CD4-positive, alpha-beta T cell (primary cell): Measurements from ENCODE around the gene SOCS2. TPM values are rescaled to one million over a fixed set of nuclear protein-coding genes. Genes with fewer than 3 reads are reported as not detected.

Experiments
- ATAC-seq: fragments of 200-7000 bp; cut with Tn5 transposase; one replicate; pipeline ENCODE4 v1.10.0; 2022; ENCODE audit warnings: mild to moderate bottlenecking; ENCODE audit not compliant: poor library complexity
- CTCF ChIA-PET: fragments of 350-600 bp; sonication (Branson Sonifier 250); formaldehyde crosslinking; loops from one replicate; lab custom pipeline; 2021; ENCODE audit warnings: antibody characterized with exemption, inconsistent platforms; lab: Charles Lee
- POLR2A ChIA-PET: fragments of 350-600 bp; sonication (Branson Sonifier 250); formaldehyde crosslinking; loops from one replicate; lab custom pipeline; 2021; ENCODE audit warnings: antibody characterized with exemption, inconsistent platforms; lab: Charles Lee
- DNase-seq, 14 experiments: peaks; one replicate each; pipeline ENCODE4 v3.0.0-alpha.2; 2013 to 2020; ENCODE audit warnings: mixed read lengths in 2 of 14
- H3K27ac ChIP-seq, 2 donors: one replicate each; pipeline versions ENCODE4 v1.5.1 to v1.7.0; 2013; ENCODE audit warnings: low read length in 2 of 2, low read depth in 1 of 2, mild to moderate bottlenecking in 1 of 2
- H3K27me3 ChIP-seq, 2 experiments: 1 replicate in 1 of 2; 2 replicates in 1 of 2; pipeline versions ENCODE4 v1.6.1 to v1.7.0; 2013; ENCODE audit warnings: low read length in 2 of 2, control low read depth in 1 of 2, mild to moderate bottlenecking in 1 of 2, moderate library complexity in 1 of 2; ENCODE audit not compliant: insufficient read depth in 2 of 2, control insufficient read depth in 1 of 2
- H3K36me3 ChIP-seq: one replicate; pipeline ENCODE4 v1.6.1; 2013; ENCODE audit warnings: low read length, control low read depth; ENCODE audit not compliant: insufficient read depth
- H3K4me1 ChIP-seq: one replicate; pipeline ENCODE4 v1.6.1; 2013; ENCODE audit warnings: low read length, control low read depth; ENCODE audit not compliant: insufficient read depth
- H3K4me3 ChIP-seq: one replicate; pipeline ENCODE4 v1.5.1; 2013; ENCODE audit warnings: mild to moderate bottlenecking, low read length, moderate library complexity
- H3K9me3 ChIP-seq, 2 experiments: 1 replicate in 1 of 2; 2 replicates in 1 of 2; pipeline versions ENCODE4 v1.6.1 to v1.7.0; 2013; ENCODE audit warnings: low read length in 2 of 2, mild to moderate bottlenecking in 2 of 2, control low read depth in 1 of 2, moderate library complexity in 1 of 2; ENCODE audit not compliant: control insufficient read depth in 1 of 2, insufficient read depth in 1 of 2
- H3K27ac Mint-ChIP-seq: one replicate; pipeline ENCODE4 v1.8.0; 2020; ENCODE audit warnings: mixed read lengths
- H3K27me3 Mint-ChIP-seq: one replicate; pipeline ENCODE4 v1.8.0; 2021; ENCODE audit warnings: mixed read lengths
- H3K36me3 Mint-ChIP-seq: one replicate; pipeline ENCODE4 v1.8.0; 2021; ENCODE audit warnings: low read depth, mixed read lengths
- H3K4me1 Mint-ChIP-seq: one replicate; pipeline ENCODE4 v1.8.0; 2021; ENCODE audit warnings: low read depth, mixed read lengths
- H3K4me3 Mint-ChIP-seq: one replicate; pipeline ENCODE4 v1.8.0; 2020; ENCODE audit warnings: mild to moderate bottlenecking, mixed read lengths
- H3K9me3 Mint-ChIP-seq: one replicate; pipeline ENCODE4 v1.8.0; 2020; ENCODE audit warnings: mixed read lengths
- intact Hi-C, 2 experiments: fragments of 100-400 bp; cut with DNase I in 1 of 2; cut with micrococcal nuclease in 1 of 2; formaldehyde crosslinking; loops; one replicate each; pipeline versions ENCODE4 v1.15.1 to v1.9.0; 2023 to 2025; cut with DNase I, micrococcal nuclease
- total RNA-seq, 174 experiments: library from RNA in 2 of 174; stranded (reverse) in 2 of 174; gene quantifications; one replicate each; pipeline ENCODE4 v1.2.3 and lab custom pipeline; 2021 to 2026
- TF ChIP-seq, protein P1 (sequence below): fragments of 200-600 bp; IDR thresholded peaks from one replicate; pipeline ENCODE4 v1.8.0; 2022; ENCODE audit warnings: antibody characterized with exemption, mild to moderate bottlenecking

The SOCS2 gene
- total RNA-seq, 2 experiments from 2014 or later = 4.1 to 4.2 TPM

DNA sequence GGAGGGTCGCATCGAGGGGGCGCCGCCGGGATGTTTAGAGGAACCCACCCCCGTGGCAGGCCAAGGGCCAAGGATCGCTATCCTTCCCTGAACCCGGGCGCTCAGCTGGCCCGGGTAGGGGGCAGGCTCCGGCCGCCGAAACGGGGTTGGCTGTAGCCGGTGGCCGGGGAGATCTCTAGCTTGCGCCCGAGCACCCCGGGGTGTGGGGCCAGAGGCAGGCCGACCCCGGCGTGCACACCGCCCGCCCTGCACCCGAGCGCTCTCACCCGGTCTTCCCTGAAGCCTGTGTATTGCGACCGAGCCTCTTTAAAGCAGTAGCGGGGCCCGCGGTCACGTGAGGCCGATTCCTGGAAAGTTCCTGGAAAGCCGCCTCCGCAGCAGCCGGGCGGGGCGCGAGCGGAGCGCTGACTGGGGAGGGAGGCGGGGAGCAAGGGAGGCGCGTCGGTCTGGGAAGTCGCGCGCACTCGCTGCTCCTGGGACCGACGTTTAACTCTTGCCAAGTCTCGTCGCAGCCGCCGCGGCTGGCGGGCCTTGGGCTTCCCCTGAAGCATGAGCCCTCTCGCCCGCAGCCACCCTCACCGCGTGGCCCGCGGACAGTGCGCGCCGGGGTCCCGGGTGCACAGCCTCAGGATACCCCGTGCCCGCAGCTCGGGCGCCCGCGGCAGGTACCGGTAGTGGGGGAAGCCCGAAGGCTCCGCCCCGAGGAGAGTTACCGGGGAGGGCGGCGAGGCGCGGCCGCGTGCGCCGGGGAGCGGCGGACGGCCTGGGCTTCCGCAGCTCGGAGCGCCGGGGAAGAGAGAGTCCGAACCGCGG is 1.7 kb upstream of the SOCS2 start:
- DNase-seq (peak; percentile 59 to 94 (median 78)), ATAC-seq (peak; percentile 59)
- intact Hi-C loops = loop anchor here (2.0 to 10.0 kb wide), 6 partner anchors 68 to 1504 kb away; partner anchors contain the start of genes CRADD (in 1 of the 2), NDUFA12 (in 1 of the 2), NR2C1 (in 1 of the 2) and UBE2N (in 1 of the 2)
- no peaks in the 10 kb centered on the region for H3K9me3 Mint-ChIP-seq
- ChIA-PET CTCF (interaction anchor here (1.3 to 2.3 kb wide), 2 partner anchors 68 to 532 kb away, joined by 7 to 10 read pairs; no protein-coding TSS in a partner anchor), POLR2A (interaction anchor here (0.6 to 3.1 kb wide), 4 partner anchors 20 to 531 kb away, joined by 4 to 22 read pairs (median 10); partner anchors contain the start of gene CRADD)
- H3K4me3 Mint-ChIP-seq = peak overlapping the region; percentile 95
- Histone ChIP-seq H3K4me1 (peaks cover 43% of the 10 kb centered on the region), H3K4me3 (peak overlapping the region; percentile 97), H3K27ac (peak overlapping the region; percentile 67 to 82), H3K36me3 (peaks cover 8% of the 10 kb centered on the region), H3K9me3 (no peaks in the 10 kb centered on the region), H3K27me3 (no peaks in the 10 kb centered on the region)
- no peaks in the 10 kb centered on the region for H3K27me3 Mint-ChIP-seq
- peaks cover 31% of the 10 kb centered on the region for H3K4me1 Mint-ChIP-seq
- peaks cover 19% of the 10 kb centered on the region for H3K36me3 Mint-ChIP-seq
- peak overlapping the region; percentile 86 for H3K27ac Mint-ChIP-seq
- TF ChIP-seq, protein P1, sequence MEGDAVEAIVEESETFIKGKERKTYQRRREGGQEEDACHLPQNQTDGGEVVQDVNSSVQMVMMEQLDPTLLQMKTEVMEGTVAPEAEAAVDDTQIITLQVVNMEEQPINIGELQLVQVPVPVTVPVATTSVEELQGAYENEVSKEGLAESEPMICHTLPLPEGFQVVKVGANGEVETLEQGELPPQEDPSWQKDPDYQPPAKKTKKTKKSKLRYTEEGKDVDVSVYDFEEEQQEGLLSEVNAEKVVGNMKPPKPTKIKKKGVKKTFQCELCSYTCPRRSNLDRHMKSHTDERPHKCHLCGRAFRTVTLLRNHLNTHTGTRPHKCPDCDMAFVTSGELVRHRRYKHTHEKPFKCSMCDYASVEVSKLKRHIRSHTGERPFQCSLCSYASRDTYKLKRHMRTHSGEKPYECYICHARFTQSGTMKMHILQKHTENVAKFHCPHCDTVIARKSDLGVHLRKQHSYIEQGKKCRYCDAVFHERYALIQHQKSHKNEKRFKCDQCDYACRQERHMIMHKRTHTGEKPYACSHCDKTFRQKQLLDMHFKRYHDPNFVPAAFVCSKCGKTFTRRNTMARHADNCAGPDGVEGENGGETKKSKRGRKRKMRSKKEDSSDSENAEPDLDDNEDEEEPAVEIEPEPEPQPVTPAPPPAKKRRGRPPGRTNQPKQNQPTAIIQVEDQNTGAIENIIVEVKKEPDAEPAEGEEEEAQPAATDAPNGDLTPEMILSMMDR = no peak

DNA sequence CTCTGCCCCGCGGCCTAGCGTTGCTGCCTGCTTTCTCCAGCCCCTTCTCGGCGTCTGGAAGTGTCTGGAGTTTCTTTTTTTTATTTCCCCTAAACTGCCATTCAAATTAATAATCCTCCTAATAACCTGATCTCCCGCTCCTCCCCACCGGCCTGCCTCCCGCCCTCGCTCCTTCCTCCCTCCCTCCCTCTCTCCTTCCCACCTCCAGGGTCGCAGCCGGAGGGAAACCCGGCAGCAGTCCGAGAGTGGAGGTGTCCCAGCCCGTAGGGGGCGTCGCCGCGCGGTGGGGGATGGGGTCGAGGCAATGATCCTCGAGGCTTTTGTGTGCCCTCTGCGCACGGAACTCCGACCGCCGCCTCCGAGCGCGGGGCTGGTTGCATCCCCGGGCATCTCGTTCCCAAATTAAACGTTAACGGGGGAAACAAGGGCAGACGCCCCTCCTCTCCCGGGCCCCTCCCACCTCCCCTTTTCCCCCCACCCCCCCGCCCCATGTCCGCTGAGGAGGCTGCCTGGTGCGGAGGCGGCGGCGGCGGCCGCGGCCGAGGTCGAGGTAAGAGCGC is 1.0 kb upstream of the SOCS2 start:
- H3K27ac ChIP-seq = peak overlapping the region; percentile 18 to 67
- H3K4me3 Mint-ChIP-seq = peak overlapping the region; percentile 95

More for the DNA sequence above, 1.0 kb upstream of the SOCS2 start:
- Histone ChIP-seq H3K27me3 (no peaks in the 10 kb centered on the region), H3K36me3 (peaks cover 13% of the 10 kb centered on the region), H3K4me3 (peak overlapping the region; percentile 97), H3K9me3 (no peaks in the 10 kb centered on the region), H3K4me1 (peaks cover 43% of the 10 kb centered on the region)
- Mint-ChIP-seq H3K9me3 (no peaks in the 10 kb centered on the region), H3K4me1 (peaks cover 31% of the 10 kb centered on the region), H3K36me3 (peaks cover 26% of the 10 kb centered on the region), H3K27me3 (no peaks in the 10 kb centered on the region), H3K27ac (no peak overlapping the region)
- intact Hi-C loops = loop anchor here (2.0 to 10.0 kb wide), 6 partner anchors 69 to 1503 kb away; partner anchors contain the start of genes CRADD (in 1 of the 2), NDUFA12 (in 1 of the 2), NR2C1 (in 1 of the 2) and UBE2N (in 1 of the 2)
- ATAC-seq (peak; percentile 26), DNase-seq (peak; percentile 27 to 79 (median 50))
- CTCF ChIA-PET = interaction anchor here (1.3 to 1.7 kb wide), 2 partner anchors 68 to 531 kb away, joined by 4 to 7 read pairs; no protein-coding TSS in a partner anchor
- TF ChIP-seq, protein P1 = no peak
- POLR2A ChIA-PET = interaction anchor here (1.3 to 3.1 kb wide), 2 partner anchors 106 to 530 kb away, joined by 6 to 15 read pairs; partner anchors contain the start of gene CRADD
